CD4-positive, alpha-beta T cell (primary cell): ENCODE measurements around the gene TMCO4. TPM values are rescaled to one million over a fixed set of nuclear protein-coding genes. Genes with fewer than 3 reads are reported as not detected.

ENCODE experiments used
- ATAC-seq: fragments of 200-7000 bp; cut with Tn5 transposase; one replicate; pipeline ENCODE4 v1.10.0; 2022; ENCODE audit warnings: mild to moderate bottlenecking; ENCODE audit not compliant: poor library complexity
- CTCF ChIA-PET: fragments of 350-600 bp; sonication (Branson Sonifier 250); formaldehyde crosslinking; loops from one replicate; lab custom pipeline; 2021; ENCODE audit warnings: antibody characterized with exemption, inconsistent platforms; lab: Charles Lee
- POLR2A ChIA-PET: fragments of 350-600 bp; sonication (Branson Sonifier 250); formaldehyde crosslinking; loops from one replicate; lab custom pipeline; 2021; ENCODE audit warnings: antibody characterized with exemption, inconsistent platforms; lab: Charles Lee
- DNase-seq, 14 experiments: peaks; one replicate each; pipeline ENCODE4 v3.0.0-alpha.2; 2013 to 2020; ENCODE audit warnings: mixed read lengths in 2 of 14
- H3K27ac ChIP-seq, 2 donors: one replicate each; pipeline versions ENCODE4 v1.5.1 to v1.7.0; 2013; ENCODE audit warnings: low read length in 2 of 2, low read depth in 1 of 2, mild to moderate bottlenecking in 1 of 2
- H3K27me3 ChIP-seq, 2 experiments: 1 replicate in 1 of 2; 2 replicates in 1 of 2; pipeline versions ENCODE4 v1.6.1 to v1.7.0; 2013; ENCODE audit warnings: low read length in 2 of 2, control low read depth in 1 of 2, mild to moderate bottlenecking in 1 of 2, moderate library complexity in 1 of 2; ENCODE audit not compliant: insufficient read depth in 2 of 2, control insufficient read depth in 1 of 2
- H3K36me3 ChIP-seq: one replicate; pipeline ENCODE4 v1.6.1; 2013; ENCODE audit warnings: low read length, control low read depth; ENCODE audit not compliant: insufficient read depth
- H3K4me1 ChIP-seq: one replicate; pipeline ENCODE4 v1.6.1; 2013; ENCODE audit warnings: low read length, control low read depth; ENCODE audit not compliant: insufficient read depth
- H3K4me3 ChIP-seq: one replicate; pipeline ENCODE4 v1.5.1; 2013; ENCODE audit warnings: mild to moderate bottlenecking, low read length, moderate library complexity
- H3K9me3 ChIP-seq, 2 experiments: 1 replicate in 1 of 2; 2 replicates in 1 of 2; pipeline versions ENCODE4 v1.6.1 to v1.7.0; 2013; ENCODE audit warnings: low read length in 2 of 2, mild to moderate bottlenecking in 2 of 2, control low read depth in 1 of 2, moderate library complexity in 1 of 2; ENCODE audit not compliant: control insufficient read depth in 1 of 2, insufficient read depth in 1 of 2
- H3K27ac Mint-ChIP-seq: one replicate; pipeline ENCODE4 v1.8.0; 2020; ENCODE audit warnings: mixed read lengths
- H3K27me3 Mint-ChIP-seq: one replicate; pipeline ENCODE4 v1.8.0; 2021; ENCODE audit warnings: mixed read lengths
- H3K36me3 Mint-ChIP-seq: one replicate; pipeline ENCODE4 v1.8.0; 2021; ENCODE audit warnings: low read depth, mixed read lengths
- H3K4me1 Mint-ChIP-seq: one replicate; pipeline ENCODE4 v1.8.0; 2021; ENCODE audit warnings: low read depth, mixed read lengths
- H3K4me3 Mint-ChIP-seq: one replicate; pipeline ENCODE4 v1.8.0; 2020; ENCODE audit warnings: mild to moderate bottlenecking, mixed read lengths
- H3K9me3 Mint-ChIP-seq: one replicate; pipeline ENCODE4 v1.8.0; 2020; ENCODE audit warnings: mixed read lengths
- CTCF ChIP-seq: fragments of 200-600 bp; IDR thresholded peaks from one replicate; pipeline ENCODE4 v1.8.0; 2022; ENCODE audit warnings: antibody characterized with exemption, mild to moderate bottlenecking
- intact Hi-C, 2 experiments: fragments of 100-400 bp; cut with DNase I in 1 of 2; cut with micrococcal nuclease in 1 of 2; formaldehyde crosslinking; loops; one replicate each; pipeline versions ENCODE4 v1.15.1 to v1.9.0; 2023 to 2025; cut with DNase I, micrococcal nuclease
- total RNA-seq, 174 experiments: library from RNA in 2 of 174; stranded (reverse) in 2 of 174; gene quantifications; one replicate each; pipeline ENCODE4 v1.2.3 and lab custom pipeline; 2021 to 2026

The TMCO4 gene
- total RNA-seq, 2 experiments from 2014 or later = 12.4 to 13.9 TPM

DNA sequence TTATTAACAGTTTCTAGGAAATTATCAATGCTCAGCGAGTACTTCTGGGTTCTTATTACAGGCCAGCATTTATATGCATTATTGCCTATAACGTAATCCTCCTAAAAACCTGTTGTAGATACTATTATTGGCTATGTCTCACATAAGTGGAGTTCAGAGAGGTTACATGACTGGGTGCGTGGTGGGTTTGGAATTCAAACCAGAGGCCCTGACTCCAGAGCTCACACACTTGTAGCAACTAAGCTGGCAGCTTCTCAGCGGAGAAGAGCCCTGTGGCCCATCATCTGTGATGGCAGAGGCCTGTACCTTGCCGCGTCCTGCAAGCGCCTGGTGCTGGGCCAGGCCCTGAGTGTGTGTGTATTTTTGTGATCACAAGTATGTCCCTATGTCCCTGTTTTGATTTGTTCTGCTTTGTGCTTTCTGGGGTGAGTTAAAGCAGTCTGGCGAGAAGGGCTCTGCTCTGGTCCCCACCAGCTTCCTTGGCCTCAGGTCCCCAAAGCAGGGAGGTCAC is 68.3 kb downstream of the TMCO4 start:
- CTCF ChIA-PET = no interaction called here
- peaks cover 77% of the 10 kb centered on the region for H3K36me3 Mint-ChIP-seq

GRCh38 chr1:19730793-19731192 is 68.9 kb downstream of the TMCO4 start:
- H3K9me3 ChIP-seq = peaks cover 4 to 10% of the 10 kb centered on the region in 2 experiments
- no peaks in the 10 kb centered on the region for H3K27me3 ChIP-seq
- ATAC-seq (no peak), DNase-seq (no peak)
- H3K9me3 Mint-ChIP-seq = peaks cover 3% of the 10 kb centered on the region
- no peaks in the 10 kb centered on the region for H3K27me3 Mint-ChIP-seq
- H3K27ac ChIP-seq = no peak overlapping the region
- intact Hi-C loops = no loop called here
- H3K4me3 Mint-ChIP-seq = no peak overlapping the region
- H3K4me1 Mint-ChIP-seq = no peaks in the 10 kb centered on the region
- POLR2A ChIA-PET = no interaction called here
- peaks cover 51% of the 10 kb centered on the region for H3K36me3 ChIP-seq
- H3K36me3 Mint-ChIP-seq = peaks cover 73% of the 10 kb centered on the region
- no peaks in the 10 kb centered on the region for H3K4me1 ChIP-seq
- no peak overlapping the region for H3K4me3 ChIP-seq
- TF ChIP-seq CTCF = no peak
- CTCF ChIA-PET = no interaction called here
- H3K27ac Mint-ChIP-seq = no peak overlapping the region

More for the DNA sequence above, 68.3 kb downstream of the TMCO4 start:
- H3K36me3 ChIP-seq = peaks cover 53% of the 10 kb centered on the region
- H3K4me3 Mint-ChIP-seq = no peak overlapping the region
- peaks cover 3% of the 10 kb centered on the region for H3K9me3 Mint-ChIP-seq
- intact Hi-C loops = no loop called here
- H3K27ac Mint-ChIP-seq = no peak overlapping the region
- no peak overlapping the region for H3K27ac ChIP-seq
- POLR2A ChIA-PET = no interaction called here
- DNase-seq = no peak
- no peaks in the 10 kb centered on the region for H3K27me3 Mint-ChIP-seq
- TF ChIP-seq CTCF = no peak
- H3K9me3 ChIP-seq = peaks cover 4 to 10% of the 10 kb centered on the region in 2 experiments
- H3K27me3 ChIP-seq = no peaks in the 10 kb centered on the region
- no peaks in the 10 kb centered on the region for H3K4me1 Mint-ChIP-seq
- no peaks in the 10 kb centered on the region for H3K4me1 ChIP-seq
- no peak for ATAC-seq
- H3K4me3 ChIP-seq = no peak overlapping the region

GRCh38 chr1:19730232-19730631 is 69.5 kb downstream of the TMCO4 start:
- ChIA-PET POLR2A (no interaction called here), CTCF (no interaction called here)
- Histone ChIP-seq H3K36me3 (peaks cover 51% of the 10 kb centered on the region), H3K27me3 (no peaks in the 10 kb centered on the region), H3K9me3 (peaks cover 4 to 10% of the 10 kb centered on the region in 2 experiments), H3K4me3 (no peak overlapping the region), H3K4me1 (no peaks in the 10 kb centered on the region), H3K27ac (no peak overlapping the region)
- H3K36me3 Mint-ChIP-seq = peaks cover 72% of the 10 kb centered on the region
- no peaks in the 10 kb centered on the region for H3K4me1 Mint-ChIP-seq
- no peak overlapping the region for H3K4me3 Mint-ChIP-seq
- intact Hi-C loops = no loop called here
- TF ChIP-seq CTCF = no peak
- no peak for DNase-seq
- H3K27me3 Mint-ChIP-seq = no peaks in the 10 kb centered on the region
- ATAC-seq = no peak
- peaks cover 3% of the 10 kb centered on the region for H3K9me3 Mint-ChIP-seq
- H3K27ac Mint-ChIP-seq = no peak overlapping the region
